ENCODE measurements around the gene RASSF10. TPM values are rescaled to one million over a fixed set of nuclear protein-coding genes. Genes with fewer than 3 reads are reported as not detected.
A peak's percentile ranks its signal among the peaks of the same experiment; 100 is the strongest.

RASSF10 gene
- total RNA-seq, 3 donors from 2014 or later: 0.57 to 0.67 (median 0.63) TPM

GRCh38 chr11:12986194-12986898 is 22.8 kb upstream of the RASSF10 start:
- ATAC-seq (peak; percentile 31), DNase-seq (no peak)
- Histone ChIP-seq H3K9me3 (no peaks in the 10 kb centered on the region), H3K4me1 (ENCODE audit: low read depth) (no peaks in the 10 kb centered on the region), H3K4me3 (no peak overlapping the region), H3K36me3 (ENCODE audit: low read depth) (no peaks in the 10 kb centered on the region)
- TF ChIP-seq CTCF (IDR thresholded peaks at IDR 0.05): no peak
- intact Hi-C loops (cut with DNase I, micrococcal nuclease): no loop called here

- intact Hi-C loops (cut with DNase I, micrococcal nuclease): no loop called here
- H3K9me3 ChIP-seq: no peaks in the 10 kb centered on the region
- no peak for TF ChIP-seq CTCF (IDR thresholded peaks at IDR 0.05)
- DNase-seq (no peak), ATAC-seq (no peak)
- H3K36me3 ChIP-seq (ENCODE audit: low read depth): no peaks in the 10 kb centered on the region
- H3K4me3 ChIP-seq: no peak overlapping the region
- H3K4me1 ChIP-seq (ENCODE audit: low read depth): no peaks in the 10 kb centered on the region
These were observed 19.5 kb upstream of the RASSF10 start for GRCh38 chr11:12989428-12990161.

- DNase-seq (no peak), ATAC-seq (no peak)
- H3K4me3 ChIP-seq: no peak overlapping the region
- no peaks in the 10 kb centered on the region for H3K36me3 ChIP-seq (ENCODE audit: low read depth)
- intact Hi-C loops (cut with DNase I, micrococcal nuclease): no loop called here
- no peak for TF ChIP-seq CTCF (IDR thresholded peaks at IDR 0.05)
- no peaks in the 10 kb centered on the region for H3K4me1 ChIP-seq (ENCODE audit: low read depth)
- no peaks in the 10 kb centered on the region for H3K9me3 ChIP-seq
These were observed 19.0 kb upstream of the RASSF10 start for GRCh38 chr11:12990162-12990480.

- intact Hi-C loops (cut with DNase I, micrococcal nuclease): no loop called here
- ATAC-seq: no peak
These were observed 17.7 kb upstream of the RASSF10 start for GRCh38 chr11:12991426-12991825.

GRCh38 chr11:12993626-12994025 is 15.5 kb upstream of the RASSF10 start:
- intact Hi-C loops (cut with DNase I, micrococcal nuclease): no loop called here
- H3K36me3 ChIP-seq (ENCODE audit: low read depth): no peaks in the 10 kb centered on the region
- no peaks in the 10 kb centered on the region for H3K9me3 ChIP-seq
- H3K4me1 ChIP-seq (ENCODE audit: low read depth): no peaks in the 10 kb centered on the region
- no peak for DNase-seq
- no peak overlapping the region for H3K4me3 ChIP-seq
- TF ChIP-seq CTCF (IDR thresholded peaks at IDR 0.05): no peak
- no peak for ATAC-seq

More at GRCh38 chr11:12991426-12991825, 17.7 kb upstream of the RASSF10 start:
- H3K4me1 ChIP-seq (ENCODE audit: low read depth): no peaks in the 10 kb centered on the region
- no peak overlapping the region for H3K4me3 ChIP-seq
- DNase-seq: no peak
- H3K36me3 ChIP-seq (ENCODE audit: low read depth): no peaks in the 10 kb centered on the region
- H3K9me3 ChIP-seq: no peaks in the 10 kb centered on the region
- TF ChIP-seq CTCF (IDR thresholded peaks at IDR 0.05): no peak

All from mucosa of descending colon (tissue), 3 donors.